Prostate gland (tissue), 2 donors: Measurements from ENCODE around the gene APOBEC3G.

Experiments used
- POLR2A ChIP-seq: fragments of 450-650 bp; IDR thresholded peaks from one replicate; pipeline ENCODE4 v1.6.1; 2016; ENCODE audit warnings: antibody characterized with exemption, mild to moderate bottlenecking
- POLR2AphosphoS5 ChIP-seq: sonication (generic); formaldehyde crosslinking; IDR thresholded peaks from one replicate; pipeline ENCODE4 v1.6.1; 2017; ENCODE audit warnings: antibody characterized with exemption
- TF ChIP-seq, protein P1 (sequence below), 4 experiments: fragments of 200-600 bp in 2 of 4; fragments of 450-650 bp in 2 of 4; sonication (generic) in 2 of 4; IDR thresholded peaks; 1 replicate in 3 of 4; 2 replicates in 1 of 4; pipeline ENCODE4 v1.5.1; 2016 to 2019; ENCODE audit warnings: antibody characterized with exemption in 4 of 4, mild to moderate bottlenecking in 2 of 4, moderate library complexity in 2 of 4

DNA sequence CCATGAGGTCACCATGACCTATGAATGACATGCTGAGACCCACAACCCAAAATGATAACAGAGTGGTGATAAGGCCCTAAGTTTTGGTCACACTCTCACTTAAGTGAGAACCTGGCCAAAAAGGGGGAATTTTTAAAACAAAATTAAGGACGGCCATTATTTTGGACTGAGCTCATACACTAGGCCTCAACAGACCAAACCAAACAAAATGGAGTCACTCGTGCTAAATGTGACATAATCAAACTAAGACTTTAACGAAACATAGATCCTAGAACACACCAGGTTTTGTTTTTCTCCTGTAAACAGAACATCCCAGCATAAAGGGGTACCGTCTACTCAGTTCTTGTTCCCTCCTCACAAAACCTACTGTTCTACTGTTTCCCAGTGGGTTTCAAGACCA, 31.4 kb downstream of the APOBEC3G start:
- no peak for TF ChIP-seq POLR2AphosphoS5
- TF ChIP-seq, protein P1, sequence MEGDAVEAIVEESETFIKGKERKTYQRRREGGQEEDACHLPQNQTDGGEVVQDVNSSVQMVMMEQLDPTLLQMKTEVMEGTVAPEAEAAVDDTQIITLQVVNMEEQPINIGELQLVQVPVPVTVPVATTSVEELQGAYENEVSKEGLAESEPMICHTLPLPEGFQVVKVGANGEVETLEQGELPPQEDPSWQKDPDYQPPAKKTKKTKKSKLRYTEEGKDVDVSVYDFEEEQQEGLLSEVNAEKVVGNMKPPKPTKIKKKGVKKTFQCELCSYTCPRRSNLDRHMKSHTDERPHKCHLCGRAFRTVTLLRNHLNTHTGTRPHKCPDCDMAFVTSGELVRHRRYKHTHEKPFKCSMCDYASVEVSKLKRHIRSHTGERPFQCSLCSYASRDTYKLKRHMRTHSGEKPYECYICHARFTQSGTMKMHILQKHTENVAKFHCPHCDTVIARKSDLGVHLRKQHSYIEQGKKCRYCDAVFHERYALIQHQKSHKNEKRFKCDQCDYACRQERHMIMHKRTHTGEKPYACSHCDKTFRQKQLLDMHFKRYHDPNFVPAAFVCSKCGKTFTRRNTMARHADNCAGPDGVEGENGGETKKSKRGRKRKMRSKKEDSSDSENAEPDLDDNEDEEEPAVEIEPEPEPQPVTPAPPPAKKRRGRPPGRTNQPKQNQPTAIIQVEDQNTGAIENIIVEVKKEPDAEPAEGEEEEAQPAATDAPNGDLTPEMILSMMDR (IDR thresholded peaks at IDR 0.05) = no peak
- no peak for TF ChIP-seq POLR2A
